DND-41 (cell line): ENCODE results near the gene NCOA3.

Source experiments
- EZH2 ChIP-seq: IDR thresholded peaks from 3 replicates; pipeline ENCODE4 v1.6.1; 2012; ENCODE audit warnings: borderline replicate concordance, low read depth, mild to moderate bottlenecking, moderate library complexity, low read length, inconsistent platforms; ENCODE audit not compliant: severe bottlenecking
- TF ChIP-seq, protein P1 (sequence below): IDR thresholded peaks from 2 replicates; pipeline ENCODE4 v1.5.1; 2012; ENCODE audit warnings: borderline replicate concordance, low read length, moderate library complexity, mild to moderate bottlenecking; ENCODE audit not compliant: poor library complexity, severe bottlenecking; ENCODE audit errors: extremely low read depth

- TF ChIP-seq, protein P1, sequence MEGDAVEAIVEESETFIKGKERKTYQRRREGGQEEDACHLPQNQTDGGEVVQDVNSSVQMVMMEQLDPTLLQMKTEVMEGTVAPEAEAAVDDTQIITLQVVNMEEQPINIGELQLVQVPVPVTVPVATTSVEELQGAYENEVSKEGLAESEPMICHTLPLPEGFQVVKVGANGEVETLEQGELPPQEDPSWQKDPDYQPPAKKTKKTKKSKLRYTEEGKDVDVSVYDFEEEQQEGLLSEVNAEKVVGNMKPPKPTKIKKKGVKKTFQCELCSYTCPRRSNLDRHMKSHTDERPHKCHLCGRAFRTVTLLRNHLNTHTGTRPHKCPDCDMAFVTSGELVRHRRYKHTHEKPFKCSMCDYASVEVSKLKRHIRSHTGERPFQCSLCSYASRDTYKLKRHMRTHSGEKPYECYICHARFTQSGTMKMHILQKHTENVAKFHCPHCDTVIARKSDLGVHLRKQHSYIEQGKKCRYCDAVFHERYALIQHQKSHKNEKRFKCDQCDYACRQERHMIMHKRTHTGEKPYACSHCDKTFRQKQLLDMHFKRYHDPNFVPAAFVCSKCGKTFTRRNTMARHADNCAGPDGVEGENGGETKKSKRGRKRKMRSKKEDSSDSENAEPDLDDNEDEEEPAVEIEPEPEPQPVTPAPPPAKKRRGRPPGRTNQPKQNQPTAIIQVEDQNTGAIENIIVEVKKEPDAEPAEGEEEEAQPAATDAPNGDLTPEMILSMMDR = no peak
- no peak for TF ChIP-seq EZH2
Observed at GRCh38 chr20:47682916-47683315, 181.2 kb downstream of the NCOA3 start.
